CD4-positive, alpha-beta T cell treated with Interleukin-4 for 4 hours (primary cell): ENCODE data around the gene SPANXN5.
"Not testable (repeated sequence)": the region's sequence is repeated elsewhere in the genome, so short reads cannot be mapped to it uniquely, and the experiment has no call there.

Experiments used
- DNase-seq: peaks from one replicate; pipeline ENCODE4 v3.0.0-alpha.2; 2020

Gene SPANXN5, protein sequence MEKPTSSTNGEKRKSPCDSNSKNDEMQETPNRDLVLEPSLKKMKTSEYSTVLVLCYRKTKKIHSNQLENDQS

DNA sequence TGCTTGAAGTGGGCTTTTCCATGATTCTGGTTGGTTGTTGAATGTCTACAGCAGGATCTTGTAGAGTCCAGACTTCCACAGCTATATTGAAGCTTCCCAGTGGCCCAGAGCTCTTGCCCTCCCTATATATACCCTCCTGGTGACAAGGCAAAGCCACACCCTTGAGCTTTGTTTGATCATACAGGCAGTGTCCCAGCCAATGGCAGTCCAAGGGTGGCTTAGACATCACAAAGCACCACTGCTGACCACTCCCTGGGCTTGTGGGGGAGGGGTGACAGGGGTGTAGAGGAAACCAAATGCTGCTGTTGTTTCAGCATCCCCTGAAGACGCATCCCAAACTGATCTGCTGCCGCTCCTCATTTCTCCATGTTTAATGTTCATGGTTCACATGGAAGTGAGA lies at the start of gene SPANXN5:
Gene SPANXN5 (minus strand): TSS at position 101 of the 400 bp plus-strand sequence. CDS start 79 bp downstream, at position 22.
- DNase-seq: not testable (repeated sequence)

DNA sequence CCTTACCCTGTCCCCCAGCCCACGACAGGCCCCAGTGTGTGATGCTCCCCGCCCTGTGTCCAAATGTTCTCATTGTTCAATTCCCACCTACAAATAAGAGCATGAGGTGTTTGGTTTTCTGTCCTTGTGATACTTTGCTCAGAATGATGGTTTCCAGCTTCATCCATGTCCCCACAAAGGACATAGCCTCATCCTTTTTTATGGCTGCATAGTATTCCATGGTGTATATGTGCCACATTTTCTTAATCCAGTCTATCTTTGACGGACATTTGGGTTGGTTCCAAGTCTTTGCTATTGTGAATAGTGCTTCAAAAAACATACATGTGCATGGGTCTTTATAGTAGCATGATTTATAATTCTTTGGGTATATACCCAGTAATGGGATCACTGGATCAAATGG lies 46.4 kb upstream of the SPANXN5 start:
- not testable (repeated sequence) for DNase-seq

DNA sequence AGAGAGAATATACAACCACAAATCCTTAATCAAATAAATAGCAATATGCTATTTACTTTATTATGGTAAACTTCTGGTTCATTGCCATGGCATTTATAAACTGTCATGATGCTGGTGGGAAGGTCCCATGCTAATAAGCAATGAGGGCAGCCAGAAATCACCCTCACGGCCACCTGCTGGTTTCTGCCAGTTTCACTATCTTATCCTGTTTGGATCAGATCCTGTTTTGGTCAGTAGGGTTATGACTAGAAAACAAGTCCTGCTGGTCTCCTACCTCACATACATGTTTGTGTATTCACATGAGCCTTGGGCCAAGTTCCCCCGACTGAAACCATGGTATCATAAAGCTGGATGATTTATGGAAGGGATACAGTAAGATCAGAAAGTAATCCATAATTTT lies 41.9 kb upstream of the SPANXN5 start:
- no peak for DNase-seq

DNA sequence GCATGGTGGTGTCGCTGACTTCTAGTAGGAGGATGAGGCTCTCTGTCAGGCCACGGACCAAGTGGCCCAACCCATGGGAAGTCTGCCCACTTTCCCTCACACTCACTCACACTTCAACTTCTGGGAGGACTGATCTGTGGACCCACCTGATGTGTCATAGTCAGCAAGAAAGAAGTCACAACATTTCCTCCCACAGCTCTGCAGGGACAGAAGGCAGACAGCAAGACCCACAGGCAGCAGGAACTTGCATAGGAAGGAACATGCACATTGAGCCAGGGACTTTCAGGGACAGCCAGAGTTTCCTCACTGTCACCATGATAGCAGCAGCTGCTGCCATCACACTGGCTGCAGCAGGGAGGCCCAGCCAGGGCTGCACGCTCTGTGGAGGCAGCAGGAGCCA lies 33.3 kb upstream of the SPANXN5 start:
- DNase-seq: no peak

DNA sequence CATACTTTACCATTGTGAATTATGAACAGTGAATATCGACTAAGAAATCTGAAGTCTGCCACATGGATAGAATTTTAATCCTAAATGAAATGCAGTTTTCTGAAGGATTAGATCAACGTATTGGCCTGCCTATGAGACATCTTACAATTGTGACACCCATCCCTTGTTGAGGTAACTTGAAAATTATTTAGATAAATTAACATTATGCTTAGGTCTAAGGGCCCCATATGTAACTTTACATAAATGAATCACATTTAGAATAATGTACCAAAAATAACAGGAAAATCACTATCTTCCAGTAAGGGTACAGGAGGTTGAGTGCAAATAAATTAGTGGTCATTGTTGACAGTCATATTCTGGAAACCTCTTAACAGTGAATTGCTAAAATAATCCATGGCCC lies 27.4 kb upstream of the SPANXN5 start:
- DNase-seq: no peak

DNA sequence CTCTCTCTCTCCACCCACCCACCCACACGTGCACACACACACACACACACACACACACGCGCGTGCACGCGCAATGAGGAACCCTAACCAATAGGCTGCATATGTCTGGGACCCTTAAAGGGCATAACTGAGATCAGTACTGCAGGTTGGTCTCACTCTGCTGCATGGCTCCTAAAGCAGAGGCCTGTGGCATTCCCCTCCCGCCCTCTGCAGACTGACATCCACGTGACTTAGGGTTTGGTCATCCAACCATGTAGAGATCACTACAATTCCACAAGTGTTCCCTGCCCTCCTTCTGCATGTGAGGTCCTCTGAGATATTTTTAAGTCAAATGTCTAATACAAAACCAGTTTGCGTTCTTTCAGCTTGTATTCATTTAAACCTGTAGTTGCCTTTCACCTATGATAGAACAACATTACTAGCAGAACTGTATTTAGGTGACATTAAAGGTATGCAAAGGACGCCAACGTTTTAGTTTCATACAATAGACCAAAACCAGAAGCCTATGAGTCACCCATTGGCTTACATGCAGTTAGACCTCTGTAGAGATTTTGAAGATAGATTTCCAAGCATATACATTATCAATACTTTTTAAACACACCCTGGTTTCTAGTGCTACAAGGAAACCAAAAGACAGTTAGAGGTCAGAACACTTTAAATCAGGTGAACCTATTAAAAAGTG lies 24.0 kb upstream of the SPANXN5 start:
- no peak for DNase-seq

DNA sequence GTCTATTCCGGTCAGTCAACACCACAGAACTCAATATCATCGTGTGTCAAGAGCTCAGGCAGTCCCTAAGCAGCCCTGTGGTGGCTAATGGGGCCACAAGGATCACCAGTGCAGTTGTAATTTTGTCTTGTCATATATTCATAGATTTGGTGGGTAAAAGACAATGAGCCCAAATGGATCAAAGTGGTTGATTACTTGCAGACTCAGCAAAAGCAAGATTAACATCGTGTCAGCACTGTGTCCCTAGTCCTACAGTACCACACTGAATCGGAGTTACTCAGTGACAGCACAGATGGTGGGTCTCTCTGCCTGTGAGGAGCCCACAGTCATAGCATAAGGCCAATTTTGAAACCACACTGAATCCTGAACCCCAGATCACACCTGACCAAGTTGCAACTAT lies 22.6 kb upstream of the SPANXN5 start:
- DNase-seq: no peak

DNA sequence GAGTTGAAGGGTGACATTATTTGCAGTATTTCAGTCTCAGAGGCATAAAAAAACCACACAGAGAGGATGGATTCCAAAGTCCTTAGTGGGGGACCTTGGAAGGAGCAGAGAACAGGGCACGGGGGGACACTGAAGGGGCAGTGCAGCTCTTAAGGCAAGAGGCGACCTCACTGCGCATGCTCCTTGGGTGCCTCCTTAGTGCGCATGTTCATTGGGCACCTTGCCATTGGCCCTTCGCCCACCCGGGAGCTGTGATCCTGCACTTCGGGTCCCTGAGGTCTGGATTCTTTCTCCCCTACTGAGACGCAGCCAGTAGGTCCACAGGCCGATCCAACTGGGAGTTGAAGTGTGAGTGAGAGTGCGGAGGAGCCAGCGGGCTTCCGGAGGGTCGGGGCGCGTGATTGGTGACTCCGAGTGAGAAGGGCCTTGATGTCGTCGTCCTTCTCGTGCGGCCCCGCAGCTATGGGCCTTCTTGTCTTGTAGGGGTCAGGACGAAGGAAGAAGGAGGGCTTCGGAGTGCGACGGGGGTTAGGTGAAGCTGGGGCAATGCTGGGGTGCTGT lies 13.9 kb upstream of the SPANXN5 start, which contains the start of gene XAGE5:
Gene XAGE5 (plus strand): TSS at position 223 of the 561 bp plus-strand sequence. CDS start 1,280 bp downstream, outside the sequence.
- no peak for DNase-seq

DNA sequence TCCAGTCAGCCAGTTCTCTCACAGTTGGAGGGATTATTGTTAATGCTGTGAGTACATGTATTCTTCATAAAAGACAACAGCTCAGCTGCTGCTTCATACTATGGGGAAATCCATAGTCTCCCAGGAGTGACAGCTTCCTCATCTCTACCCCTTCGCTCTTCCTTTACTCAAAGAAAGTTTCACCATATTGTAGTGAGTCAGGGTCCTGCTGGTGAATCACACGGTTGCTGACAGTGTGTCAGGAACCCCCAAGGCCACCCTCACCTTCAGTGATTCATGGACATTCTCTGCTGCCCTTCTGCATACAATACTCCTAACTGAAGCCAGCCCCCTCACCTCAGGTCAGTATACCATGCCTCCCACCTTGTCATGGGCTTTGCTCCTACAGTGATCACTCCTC lies 7.6 kb upstream of the SPANXN5 start:
- DNase-seq: not testable (repeated sequence)

DNA sequence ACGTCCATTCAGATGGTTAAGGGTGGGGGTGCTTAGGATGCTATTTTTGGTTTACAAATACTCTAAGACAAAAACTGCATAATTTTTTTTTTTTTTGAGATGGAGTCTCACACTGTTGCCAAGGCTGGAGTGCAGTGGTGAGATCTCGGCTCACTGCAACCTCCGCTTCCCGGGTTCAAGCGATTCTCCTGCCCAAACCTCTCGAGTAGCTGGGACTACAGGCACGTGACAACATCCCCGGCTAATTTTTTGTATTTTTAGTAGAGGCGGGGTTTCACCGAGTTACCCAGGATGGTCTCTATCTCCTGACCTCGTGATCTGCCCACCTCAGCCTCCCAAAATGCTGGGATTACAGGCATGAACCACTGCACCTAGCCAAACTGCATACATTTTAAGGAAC lies 23.7 kb downstream of the SPANXN5 start:
- not testable (repeated sequence) for DNase-seq

DNA sequence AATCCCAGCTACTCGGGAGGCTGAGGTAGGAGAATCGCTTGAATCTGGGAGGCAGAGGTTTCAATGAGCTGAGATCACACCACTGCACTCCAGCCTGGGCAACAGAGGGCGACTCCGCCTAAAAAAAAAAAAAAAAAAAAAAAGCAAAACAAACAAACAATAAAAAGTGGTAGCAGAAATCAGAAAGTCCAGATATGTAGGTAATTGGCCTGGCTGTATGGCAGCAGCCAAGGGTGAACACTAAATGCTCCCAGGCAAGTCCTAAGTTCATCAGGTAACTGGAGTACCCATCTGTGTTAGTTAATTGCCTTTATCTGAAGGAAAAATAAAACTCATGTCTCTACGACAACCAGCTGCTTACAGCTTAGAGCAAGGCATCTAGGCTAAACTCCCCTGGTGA lies 31.2 kb downstream of the SPANXN5 start:
- DNase-seq: not testable (repeated sequence)

DNA sequence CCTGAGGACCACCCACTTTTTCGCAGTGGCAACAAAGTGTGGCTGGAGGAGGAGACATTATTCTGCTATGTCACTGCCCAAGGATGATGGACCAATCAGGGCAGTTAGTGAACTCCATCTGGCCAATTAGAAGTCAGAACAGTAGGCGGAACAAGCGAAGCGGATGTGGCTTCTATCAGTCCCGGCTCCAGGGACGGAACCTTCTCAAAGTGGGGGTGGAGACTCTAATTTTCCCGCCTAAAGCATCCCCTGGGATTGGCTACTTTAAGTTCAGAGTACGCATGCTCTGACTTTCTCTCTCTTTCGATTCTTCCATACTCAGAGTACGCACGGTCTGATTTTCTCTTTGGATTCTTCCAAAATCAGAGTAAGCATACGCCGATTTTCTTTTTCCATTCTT lies 46.3 kb downstream of the SPANXN5 start, which contains the start of gene SSX2B:
Gene SSX2B (plus strand): TSS at position 301 of the 400 bp plus-strand sequence. CDS start 1,429 bp downstream, outside the sequence.
- DNase-seq: not testable (repeated sequence)
